GM19035 (cell line): ENCODE results near the gene SINHCAF.
"Not testable (repeated sequence)": the region's sequence is repeated elsewhere in the genome, so short reads cannot be mapped to it uniquely, and the experiment has no call there.

Experiments
- ATAC-seq: cut with Tn5 transposase; IDR thresholded peaks from one replicate; pipeline ENCODE4 v1.9.1; 2021; ENCODE audit not compliant: unreplicated experiment

The SINHCAF gene

DNA sequence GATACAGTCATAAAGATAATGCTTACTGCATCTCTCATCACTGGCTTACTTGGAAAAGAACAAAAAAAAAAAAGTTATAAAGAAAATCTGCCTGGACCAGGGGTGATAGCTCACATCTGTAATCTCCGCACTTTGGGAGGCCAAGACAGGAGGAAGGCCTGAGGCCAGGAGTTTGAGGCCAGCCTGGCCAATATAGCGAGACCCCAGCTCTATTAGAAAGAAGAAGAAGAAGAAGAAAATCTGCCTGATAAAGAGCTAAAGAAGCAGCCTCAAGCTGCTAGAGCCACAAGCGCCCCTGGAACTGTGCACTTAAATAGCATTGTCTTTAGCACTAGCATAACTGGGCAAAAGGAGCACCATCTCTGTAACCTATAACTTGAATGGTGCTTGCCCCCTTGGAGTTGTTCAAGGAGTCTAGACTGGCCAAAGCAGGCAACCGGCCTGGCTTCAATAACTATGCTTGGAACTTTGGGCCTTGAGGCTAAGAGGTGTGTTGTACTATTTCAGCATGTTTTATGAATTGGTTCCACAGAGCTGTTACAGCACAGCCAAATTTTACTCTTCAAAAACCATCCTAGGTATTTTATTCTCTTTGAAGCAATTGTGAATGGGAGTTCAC, 53.2 kb downstream of the SINHCAF start:
- ATAC-seq, result no peak

DNA sequence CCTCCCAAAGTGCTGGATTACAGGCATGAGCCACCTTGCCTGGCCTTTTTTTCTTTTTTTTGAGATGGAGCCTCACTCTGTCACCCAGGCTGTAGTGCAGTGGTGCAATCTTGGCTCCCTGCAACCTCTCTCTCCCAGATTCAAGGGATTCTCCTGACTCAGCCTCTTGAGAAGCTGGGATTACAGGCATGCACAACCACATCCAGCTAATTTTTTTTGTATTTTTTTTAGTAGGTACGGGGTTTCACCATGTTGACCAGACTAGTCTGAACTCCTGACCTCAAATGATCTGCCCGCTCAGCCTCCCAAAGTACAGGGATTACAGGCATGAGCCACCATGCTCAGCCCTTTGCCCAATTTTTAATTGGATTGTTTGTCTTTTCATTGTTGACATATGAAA, 58.0 kb downstream of the SINHCAF start:
- ATAC-seq, result no peak

- no peak for ATAC-seq
Observed at GRCh38 chr12:31265722-31266121, 60.2 kb downstream of the SINHCAF start.

GRCh38 chr12:31263661-31264060, 62.3 kb downstream of the SINHCAF start:
- ATAC-seq, result no peak

DNA sequence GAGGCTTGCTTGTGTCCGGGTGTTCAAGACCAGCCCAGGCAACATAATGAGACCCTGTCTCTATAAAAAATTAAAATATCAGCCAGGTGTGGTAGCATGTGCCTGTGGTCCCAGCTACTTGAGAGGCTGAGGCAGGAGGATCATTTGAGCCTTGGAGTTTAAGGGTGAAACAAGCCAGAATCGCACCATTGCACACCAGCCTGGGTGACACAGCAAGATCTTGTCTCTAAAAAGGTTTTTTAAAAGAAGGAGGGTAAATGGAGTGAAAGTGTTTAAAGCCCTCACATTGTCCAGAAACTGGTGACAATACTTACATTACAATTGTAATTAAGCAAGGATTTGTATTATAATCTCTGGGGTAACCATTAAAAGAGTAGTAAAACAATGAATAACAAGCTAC, 64.2 kb downstream of the SINHCAF start:
- ATAC-seq, result no peak

DNA sequence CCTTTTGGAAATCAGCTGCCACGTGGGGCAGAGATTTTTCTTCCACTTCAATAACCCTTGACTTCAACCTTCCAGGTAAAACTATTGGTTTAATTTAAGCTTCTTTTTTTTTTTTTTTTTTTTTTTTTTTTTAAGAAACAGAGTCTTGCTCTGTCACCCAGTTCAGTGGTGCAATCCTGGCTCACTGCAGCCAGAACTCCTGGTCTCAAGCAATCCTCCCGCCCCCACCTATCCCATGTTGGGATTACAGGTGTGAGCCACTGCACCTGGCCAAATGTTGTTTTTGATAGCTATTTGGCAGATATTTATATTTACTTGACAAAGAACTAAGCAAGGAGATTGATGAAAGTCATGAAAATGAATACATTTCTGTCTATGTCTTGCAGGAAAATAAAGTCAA, 65.1 kb downstream of the SINHCAF start:
- no peak for ATAC-seq

GRCh38 chr12:31259136-31259886, 66.6 kb downstream of the SINHCAF start:
- no peak for ATAC-seq

DNA sequence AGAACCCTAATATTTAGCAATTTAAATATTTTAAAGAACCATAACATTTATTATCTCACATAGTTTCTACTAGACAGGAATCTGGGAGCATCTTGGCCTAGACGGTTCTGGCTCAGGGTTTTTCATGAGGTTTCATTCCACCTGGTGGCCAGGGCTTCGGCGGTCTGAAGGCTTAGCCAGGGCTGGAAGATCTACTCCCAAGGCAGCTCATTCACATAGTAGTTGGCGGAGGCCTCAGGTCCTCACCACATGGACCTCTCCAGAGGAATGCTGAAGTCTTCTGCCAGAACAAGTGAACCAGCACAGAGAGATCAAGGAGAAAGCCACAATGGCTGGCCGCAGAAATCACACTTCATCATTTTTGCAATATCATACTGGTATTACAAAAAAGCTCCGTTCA, 68.2 kb downstream of the SINHCAF start:
- no peak for ATAC-seq

GRCh38 chr12:31251707-31252611, 74.0 kb downstream of the SINHCAF start:
- not testable (repeated sequence) for ATAC-seq

DNA sequence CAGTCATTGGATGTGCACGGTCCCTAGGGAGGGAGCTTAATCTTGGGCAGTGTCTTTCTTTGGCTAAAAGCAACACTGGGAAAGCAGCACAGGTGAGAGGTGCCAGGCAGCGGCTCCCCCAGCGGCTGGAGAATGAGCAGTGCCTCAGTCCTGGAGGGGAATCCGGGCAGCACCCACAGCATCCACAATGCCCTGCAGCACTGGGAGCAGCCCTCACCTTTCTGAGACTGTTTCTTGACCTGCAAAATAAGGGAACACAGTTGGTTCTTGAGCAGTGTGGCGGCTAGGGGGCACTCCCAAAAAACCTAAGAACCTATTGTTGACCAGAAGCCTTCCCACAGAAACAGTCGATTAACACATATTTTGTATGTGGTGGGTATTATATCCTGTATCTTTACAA, 75.8 kb downstream of the SINHCAF start:
- no peak for ATAC-seq

- ATAC-seq, result no peak
Observed at GRCh38 chr12:31249356-31249755, 76.6 kb downstream of the SINHCAF start.

DNA sequence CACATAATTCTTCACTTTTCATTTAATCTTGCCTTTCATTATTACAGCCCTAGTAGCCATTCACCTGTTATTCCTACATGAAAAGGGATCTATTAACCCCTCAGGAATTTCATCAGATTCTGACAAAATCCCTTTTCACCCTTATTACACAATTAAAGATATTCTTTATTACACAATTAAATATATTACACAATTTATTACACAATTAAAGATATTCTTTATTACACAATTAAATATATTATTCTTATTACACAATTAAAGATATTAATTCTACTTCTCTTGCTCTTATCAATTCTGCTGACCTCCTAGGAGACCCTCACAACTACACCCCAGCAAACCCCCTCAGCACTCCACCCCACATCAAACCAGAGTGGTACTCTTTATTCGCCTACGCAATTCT, 77.1 kb downstream of the SINHCAF start:
- no peak for ATAC-seq

DNA sequence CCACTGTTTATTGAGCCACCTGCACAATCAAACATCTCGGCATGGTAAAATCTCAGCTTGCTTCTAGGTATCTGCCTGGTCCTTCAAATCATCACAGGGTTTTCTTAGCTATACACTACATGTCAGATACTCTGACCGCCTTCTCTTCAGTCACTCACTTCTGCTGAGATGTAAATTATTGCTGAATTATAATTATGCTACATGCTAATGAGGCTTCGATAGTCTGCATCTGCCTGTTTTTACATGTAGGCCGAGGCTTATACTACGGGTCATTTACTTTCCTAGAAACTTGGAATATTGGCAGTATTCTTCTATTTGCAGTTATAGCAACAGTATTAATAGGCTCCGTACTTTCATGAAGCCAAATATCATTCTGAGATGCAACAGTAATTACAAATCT, 77.6 kb downstream of the SINHCAF start:
- no peak for ATAC-seq

DNA sequence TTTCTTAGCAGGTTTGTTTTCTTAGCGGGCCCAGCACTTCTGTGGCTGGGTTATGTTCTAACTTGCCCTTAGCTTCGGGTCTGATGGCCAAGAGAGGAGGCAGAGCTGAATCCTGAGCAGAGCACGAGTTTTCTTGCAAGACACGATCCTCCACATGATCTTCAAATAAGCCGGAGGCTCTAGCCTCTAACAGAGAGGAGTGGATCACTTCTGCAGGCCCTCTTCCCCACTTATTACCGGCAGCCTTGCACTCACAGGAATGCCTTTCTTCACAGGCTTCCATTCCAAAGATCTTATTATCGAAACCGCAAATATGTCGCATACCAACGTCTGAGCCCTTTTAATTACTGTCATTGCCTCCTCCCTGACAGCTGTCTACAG, 79.5 kb downstream of the SINHCAF start:
- no peak for ATAC-seq

- no peak for ATAC-seq
Observed at GRCh38 chr12:31245822-31246469, 80.0 kb downstream of the SINHCAF start.

- not testable (repeated sequence) for ATAC-seq
Observed at GRCh38 chr12:31242418-31242817, 83.5 kb downstream of the SINHCAF start.

- peak; percentile 92 for ATAC-seq
Observed at GRCh38 chr12:31238764-31239387, 87.1 kb downstream of the SINHCAF start.

DNA sequence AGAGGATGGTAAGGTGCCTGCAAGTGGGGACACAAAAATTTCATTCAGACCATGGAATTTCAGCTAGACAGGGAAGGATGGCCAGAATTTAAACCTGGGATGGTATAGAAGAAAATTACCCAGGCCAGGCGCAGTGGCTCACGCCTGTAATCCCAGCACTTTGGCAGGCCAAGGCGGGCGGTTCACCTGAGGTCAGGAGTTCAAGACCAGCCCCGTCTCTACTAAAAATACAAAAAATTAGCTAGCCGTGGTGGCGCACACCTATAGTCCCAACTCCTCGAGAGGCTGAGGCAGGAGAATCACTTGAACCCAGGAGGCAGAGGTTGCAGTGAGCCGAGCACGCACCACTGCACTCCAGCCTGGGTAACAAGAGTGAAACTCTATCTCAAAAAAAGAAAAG, 87.6 kb downstream of the SINHCAF start:
- ATAC-seq, result not testable (repeated sequence)

- ATAC-seq, result no peak
Observed at GRCh38 chr12:31236998-31237637, 88.8 kb downstream of the SINHCAF start.

DNA sequence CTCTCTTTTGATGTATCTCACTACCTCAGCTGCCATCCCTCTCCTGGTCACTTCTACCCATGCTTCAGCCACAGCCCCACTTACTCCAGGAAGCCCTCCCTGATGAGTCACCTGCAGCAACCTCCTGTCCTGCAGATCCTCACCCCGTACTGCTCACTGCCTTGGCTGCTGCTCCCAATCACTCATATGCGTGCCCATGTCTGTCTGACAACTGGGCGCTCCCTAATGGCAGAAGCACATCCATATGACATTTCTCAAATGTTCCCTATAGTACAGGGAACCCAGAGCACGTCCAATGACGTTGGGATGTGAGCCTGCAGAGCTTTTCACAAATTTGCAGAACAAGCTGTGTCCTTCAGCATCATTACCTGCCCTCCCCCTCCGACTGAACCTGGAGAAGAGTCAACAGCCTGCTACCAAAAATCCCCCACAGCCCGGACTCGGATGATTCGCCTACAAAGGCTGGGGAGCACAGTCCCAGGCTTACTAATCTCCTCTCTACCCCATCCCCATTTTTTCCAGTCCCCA, 90.0 kb downstream of the SINHCAF start:
- no peak for ATAC-seq
